ENCODE results near the gene PPRC1.

PPRC1 gene

GRCh38 chr10:102191956-102192355, 59.1 kb downstream of the PPRC1 start:
- DNase-seq: no peak

- DNase-seq: no peak
Measured at GRCh38 chr10:102195296-102195870, 62.5 kb downstream of the PPRC1 start.

GRCh38 chr10:102196893-102197292, 64.1 kb downstream of the PPRC1 start:
- no peak for DNase-seq

- DNase-seq: no peak
Measured at GRCh38 chr10:102198027-102198426, 65.2 kb downstream of the PPRC1 start.

All from islet precursor cell (in vitro differentiated cells).